Stromal cell of bone marrow (primary cell): ENCODE data around the gene PDCD6IP.
"Not testable (repeated sequence)": the region's sequence is repeated elsewhere in the genome, so short reads cannot be mapped to it uniquely, and the experiment has no call there.

Experiments
- DNase-seq: peaks from one replicate; pipeline ENCODE4 v3.0.0-alpha.2; 2012; ENCODE audit warnings: low read depth

Gene PDCD6IP

DNA sequence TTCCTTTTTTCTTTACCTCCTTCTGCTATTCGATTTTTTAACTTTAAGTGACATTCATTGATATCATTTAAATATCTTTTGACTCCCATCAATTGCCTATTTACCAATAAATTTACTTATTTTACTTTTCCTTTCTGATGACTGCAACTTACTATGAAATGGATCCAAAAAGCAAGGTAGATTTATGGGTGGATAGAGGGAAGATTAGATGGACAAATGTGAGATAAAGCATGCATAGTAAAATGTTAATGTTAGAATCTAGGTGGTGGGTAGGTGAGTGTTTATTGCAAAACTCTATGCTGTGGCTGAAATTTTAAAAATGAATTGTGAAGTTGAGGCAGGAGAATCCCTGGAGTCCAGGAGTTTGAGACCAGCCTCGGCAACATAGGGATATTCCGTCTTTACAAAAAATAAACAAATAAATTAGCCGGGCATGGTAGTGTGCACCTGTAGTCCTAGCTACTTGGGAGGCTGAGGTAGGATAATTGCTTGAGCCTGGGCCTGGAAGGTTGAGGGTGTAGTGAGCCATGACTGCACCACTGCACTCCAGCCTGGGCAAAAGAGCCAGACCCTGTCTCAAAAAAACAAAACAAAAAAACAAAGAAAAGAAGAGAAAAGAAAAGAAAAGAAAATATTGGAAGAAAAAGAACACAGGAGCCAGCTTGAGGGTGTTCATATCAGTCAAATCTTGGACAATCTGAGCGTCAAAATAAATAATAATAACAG, 6.1 kb upstream of the PDCD6IP start:
- DNase-seq, result no peak

DNA sequence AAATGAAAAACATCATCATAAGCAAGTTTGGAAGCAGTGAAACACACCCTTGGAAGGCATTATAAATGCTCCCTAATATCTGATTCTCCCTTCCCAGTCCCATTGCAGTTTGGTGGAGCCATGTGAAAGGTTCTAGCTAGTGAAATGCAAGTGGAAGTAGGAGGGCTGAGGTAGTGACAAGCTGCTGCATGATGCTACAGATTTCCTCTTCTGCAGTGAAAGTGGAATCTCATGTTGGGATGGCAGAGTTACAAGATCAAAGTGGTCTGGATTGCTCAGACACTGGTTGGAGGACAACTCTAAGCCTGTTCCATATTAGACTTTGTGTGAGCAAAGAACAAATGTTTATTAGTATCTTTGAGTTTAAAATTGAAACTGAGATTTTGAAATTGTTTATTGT, 3.3 kb upstream of the PDCD6IP start:
- DNase-seq, result no peak

DNA sequence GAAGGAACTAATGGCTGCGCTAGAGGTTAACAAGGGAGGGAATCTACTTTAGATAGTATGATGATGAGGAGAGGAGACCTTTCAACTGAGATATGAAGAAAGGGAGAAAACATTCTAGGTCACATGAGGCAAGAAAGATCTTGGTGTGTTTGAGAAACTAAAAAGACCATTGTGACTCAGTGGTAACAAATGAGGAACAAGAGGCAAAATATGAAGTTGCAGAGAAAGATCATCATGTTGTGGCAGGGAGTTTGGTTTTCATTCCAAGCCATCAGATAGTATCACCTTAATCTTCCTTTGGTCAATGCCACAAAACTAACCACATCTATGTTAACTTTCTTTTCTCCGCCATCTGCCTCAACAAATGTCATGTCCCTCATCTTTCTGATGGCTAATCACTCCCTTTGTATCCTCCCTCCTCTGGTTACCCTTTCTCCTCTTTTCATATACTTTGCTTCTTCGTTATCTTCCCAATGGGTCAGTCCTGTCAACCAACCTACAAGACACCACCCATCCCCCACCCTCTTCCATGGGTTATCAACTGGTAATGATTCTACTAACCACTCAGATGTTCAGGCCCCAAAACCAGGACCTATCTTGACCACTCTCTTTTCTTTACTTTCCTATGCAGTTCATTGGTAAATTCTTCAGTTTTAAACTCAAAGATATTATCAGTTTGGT, 2.4 kb upstream of the PDCD6IP start:
- no peak for DNase-seq

DNA sequence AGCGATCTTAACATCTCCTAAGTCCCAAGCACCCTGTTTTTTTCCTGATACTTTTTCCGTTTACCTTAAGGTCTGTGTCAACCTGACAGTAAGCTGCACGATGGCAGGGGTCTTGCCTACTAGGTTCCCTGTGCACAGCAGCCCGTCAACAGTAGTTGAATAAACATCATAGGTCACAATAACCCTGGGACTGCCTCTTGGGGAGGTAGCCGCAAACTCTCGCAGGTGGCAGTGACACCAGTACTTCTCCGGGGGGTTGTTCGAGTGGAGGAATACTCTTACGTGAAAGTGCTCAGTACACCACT, 365 bp upstream of the PDCD6IP start:
- DNase-seq, result no peak

DNA sequence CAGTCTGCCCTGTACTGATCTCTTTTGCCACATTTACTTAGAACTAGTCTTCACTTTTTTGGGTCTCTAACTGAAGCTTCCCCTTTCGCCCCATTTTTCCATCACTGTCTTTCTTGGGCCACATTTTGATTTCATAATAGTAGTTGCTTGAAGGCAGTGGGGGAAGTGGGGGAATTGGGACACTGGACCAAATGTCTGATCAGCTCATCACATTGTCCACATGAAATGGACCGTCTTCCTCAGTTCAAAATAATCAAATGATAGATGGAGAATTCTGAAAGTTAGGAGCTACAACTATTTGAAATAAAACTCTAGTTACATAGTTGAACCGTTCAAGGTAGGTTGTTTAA, 747 bp downstream of the PDCD6IP start:
- DNase-seq, result no peak

DNA sequence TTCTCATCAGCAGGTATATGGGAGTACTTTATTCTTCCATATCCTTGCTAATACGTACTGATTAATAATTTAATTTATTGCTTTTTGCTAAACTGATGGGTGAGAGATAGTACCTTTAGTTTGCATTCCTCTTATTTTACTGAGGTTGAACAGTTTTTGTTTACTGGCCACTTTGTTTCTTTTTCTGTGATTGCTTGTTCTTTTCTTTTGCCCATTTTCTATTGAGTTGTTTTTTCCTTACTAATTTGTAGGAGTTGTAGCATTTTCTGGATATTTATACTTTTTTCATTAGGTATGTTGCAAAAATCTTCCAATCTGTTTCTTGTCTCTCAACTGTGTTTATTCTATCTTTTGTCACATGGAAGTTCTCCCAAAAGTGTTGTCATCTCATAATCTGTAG, 4.8 kb downstream of the PDCD6IP start:
- no peak for DNase-seq

DNA sequence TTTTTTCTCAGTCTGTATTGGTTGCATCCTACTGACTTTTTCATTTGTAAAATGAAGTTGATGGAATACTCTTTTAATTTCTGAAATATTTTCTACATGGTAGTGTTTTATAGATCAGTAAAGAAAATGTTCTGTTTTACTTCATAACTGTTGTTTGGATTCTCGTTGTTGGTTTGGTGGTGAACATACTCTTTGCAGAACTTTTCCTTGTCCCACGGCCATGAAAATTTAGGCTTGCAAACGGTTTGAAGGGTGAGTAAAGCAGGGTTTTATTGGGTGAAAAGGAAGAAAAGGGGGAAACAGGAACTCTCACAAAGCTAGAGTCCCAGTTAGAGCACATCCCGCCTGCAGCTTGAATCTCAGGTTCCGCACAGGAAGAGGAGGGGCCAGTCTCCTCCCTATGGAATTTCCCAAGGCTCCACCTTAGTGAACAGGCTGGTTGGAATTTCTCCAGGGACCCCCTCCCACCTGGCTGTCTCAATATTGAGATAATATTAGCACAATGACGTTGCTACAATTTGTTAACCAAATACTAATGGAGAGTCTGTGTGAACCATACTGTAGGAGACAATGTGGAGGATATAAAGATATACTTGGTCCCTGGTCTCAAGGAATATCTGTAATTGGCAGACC, 5.6 kb downstream of the PDCD6IP start:
- no peak for DNase-seq

DNA sequence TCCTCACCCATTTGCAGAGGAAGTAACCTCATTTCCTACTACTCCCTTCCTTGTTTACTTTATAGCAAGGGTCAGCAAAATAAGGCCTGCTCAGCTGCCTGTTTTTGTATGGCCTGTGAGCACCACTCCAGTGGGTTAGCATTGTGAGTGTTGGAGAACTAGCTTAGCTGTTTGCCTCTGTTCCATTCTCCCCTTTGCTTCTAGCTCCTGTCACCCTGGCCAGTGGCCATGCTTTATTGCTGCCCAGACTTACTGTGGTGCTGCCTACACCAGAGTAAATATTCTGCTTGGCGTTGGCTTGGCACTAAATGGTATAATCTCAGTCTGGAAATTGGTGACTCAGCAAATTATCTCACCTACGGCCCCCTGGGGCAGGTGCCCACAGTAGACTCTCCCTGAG, 8.8 kb downstream of the PDCD6IP start:
- DNase-seq, result no peak

DNA sequence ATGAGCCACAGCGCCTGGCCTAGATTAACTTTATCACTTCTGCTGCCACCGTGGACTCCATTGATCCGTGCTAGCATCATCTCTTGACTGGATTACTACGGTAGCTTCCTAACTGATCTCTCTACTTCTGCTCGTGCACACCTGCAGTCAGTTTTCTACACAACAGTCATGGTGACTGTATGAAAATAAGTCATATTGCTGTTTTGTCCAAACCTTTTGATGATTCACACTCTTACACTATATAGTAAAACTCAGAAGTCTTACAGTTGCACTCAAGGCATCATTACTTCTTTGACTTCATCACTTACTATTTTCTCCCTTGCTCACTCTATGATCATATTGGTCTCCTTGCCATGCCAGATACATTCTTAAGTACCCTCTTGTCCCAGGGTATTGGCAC, 10.1 kb downstream of the PDCD6IP start:
- DNase-seq, result no peak

DNA sequence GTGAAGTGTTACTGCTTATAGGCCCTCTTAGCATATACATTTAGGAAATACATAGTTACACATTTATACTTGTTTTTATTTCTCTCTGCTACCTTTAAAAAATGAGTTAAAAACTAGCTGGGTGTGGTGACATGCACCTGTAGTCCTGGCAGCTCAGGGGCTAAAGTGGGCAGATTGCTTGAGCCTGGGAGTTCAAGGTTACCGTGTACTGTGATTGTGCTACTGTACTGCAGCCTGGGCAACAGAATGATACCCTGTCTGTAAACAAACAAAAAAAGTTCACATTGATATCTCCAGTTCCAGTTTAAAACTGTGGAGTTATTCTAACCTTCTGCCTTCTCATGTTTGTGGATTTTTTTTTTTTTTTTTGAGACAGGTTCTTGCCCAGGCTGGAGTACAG, 12.1 kb downstream of the PDCD6IP start:
- DNase-seq, result no peak

DNA sequence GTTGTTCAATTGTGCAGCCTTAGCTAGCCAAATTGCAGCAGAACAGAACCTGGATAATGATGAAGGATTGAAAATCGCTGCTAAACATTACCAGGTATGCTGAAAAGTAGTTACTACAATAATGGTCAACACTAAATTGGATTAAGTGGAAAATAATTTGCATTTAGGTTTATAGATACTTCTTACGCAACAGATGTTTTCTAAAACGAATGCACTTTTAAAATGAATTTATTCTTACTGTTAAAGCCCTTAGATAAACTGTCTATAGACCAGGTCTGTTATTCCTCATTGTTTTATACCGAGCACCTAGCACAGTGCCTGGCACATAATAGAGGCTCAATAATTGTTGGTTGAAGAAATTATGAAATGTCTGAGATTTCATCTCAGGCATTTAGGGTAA, 23.6 kb downstream of the PDCD6IP start:
- no peak for DNase-seq

DNA sequence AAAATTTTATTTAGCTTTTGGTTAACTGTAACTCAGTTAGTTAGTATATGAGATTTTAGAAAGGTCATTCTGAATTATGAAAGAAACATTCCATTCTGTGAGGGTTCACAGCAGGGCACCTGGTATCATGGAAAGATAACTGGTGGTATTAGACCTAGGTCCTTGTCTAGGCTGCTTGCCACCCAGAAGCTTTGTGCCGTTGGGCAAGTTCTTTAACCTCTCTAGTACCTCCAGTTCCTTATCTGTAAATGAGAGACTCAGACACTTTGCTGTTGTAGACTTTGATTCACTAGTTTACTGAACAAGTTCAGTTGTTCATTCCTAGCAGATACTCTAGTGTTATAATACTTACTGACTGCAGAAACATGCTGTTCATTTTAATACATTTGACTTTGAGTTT, 25.4 kb downstream of the PDCD6IP start:
- no peak for DNase-seq

DNA sequence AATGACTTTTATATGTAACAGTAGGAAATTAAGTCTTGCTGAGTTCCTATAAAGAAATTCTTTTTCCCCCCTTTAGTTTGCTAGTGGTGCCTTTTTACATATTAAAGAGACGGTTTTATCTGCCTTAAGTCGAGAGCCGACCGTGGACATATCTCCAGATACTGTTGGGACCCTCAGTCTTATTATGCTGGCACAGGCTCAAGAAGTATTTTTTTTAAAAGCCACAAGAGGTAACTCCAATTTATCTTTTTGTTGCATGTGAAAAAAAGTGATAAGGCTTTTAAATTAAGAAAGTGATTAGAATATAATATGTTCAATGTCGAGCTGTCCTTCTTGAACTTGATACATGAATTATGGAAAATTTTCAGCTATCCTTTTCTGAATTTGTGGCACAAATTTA, 26.7 kb downstream of the PDCD6IP start:
- no peak for DNase-seq

DNA sequence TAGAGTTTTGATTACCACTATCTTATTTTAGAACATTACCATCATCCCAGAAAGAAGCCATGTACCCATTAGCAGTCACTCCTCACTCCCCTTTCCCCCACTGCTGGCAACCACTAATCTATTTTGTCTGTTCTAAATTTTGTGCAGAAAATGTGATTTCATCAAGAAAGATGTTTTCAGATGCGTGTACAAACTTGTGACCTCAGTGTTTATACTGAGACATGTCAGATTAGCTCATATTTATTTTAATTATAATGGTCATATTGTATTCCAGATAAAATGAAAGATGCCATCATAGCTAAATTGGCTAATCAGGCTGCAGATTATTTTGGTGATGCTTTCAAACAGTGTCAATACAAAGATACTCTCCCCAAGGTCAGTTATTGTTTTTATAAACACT, 27.8 kb downstream of the PDCD6IP start:
- no peak for DNase-seq

DNA sequence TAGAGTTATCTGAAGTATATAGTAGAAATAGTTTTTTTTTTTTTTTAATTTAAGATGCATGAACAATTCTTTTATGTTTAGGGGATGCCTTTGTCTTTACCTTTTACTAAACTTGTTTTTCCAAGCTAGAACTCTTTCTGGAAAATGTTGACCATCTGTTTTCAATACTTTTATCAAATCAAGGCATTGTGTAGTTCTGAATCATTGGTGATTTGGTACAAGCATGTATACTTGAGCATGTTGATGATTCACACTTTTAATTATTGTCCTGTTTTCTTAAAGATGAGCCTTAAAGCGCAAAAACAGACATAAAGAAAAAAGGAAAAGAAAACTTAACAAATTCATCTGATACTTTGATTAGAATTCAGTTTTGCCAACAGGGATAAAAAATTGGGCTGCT, 28.3 kb downstream of the PDCD6IP start:
- no peak for DNase-seq

DNA sequence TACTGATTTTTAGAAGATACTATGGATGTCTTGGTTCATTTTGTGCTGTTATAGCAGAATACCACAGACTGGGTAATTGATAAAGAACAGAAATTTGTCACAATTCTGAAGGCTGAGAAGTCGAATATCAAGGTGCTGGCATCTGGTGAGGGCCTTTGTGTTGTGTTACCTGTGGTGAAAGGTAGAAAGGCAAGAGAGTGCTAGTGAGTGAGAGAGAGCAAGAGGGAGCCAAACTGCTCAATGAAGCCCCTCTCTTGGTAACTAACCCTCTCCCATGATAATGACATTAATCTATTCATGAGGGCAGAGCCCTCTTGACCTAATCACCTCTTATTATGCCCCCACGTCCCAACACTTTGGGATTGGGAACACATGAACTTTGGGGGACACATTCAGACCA, 31.3 kb downstream of the PDCD6IP start:
- DNase-seq, result no peak

DNA sequence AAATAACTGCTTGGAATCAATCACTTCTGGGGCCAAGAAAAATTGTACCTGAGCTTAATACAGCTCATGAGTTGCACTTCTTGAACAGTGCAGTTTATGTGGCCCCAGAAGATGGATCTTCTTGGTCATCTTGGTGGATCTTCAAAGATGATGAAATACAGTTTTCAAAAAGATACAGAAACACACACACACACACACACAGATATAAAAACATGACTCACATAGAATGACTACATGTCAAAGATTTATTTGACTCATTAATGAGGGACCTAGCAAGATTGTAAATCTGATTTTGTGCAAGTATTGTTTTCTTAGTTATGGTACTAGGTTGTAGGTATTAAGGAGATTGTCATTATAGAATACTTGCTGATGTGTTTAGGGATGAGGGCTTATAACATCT, 32.6 kb downstream of the PDCD6IP start:
- DNase-seq, result no peak

DNA sequence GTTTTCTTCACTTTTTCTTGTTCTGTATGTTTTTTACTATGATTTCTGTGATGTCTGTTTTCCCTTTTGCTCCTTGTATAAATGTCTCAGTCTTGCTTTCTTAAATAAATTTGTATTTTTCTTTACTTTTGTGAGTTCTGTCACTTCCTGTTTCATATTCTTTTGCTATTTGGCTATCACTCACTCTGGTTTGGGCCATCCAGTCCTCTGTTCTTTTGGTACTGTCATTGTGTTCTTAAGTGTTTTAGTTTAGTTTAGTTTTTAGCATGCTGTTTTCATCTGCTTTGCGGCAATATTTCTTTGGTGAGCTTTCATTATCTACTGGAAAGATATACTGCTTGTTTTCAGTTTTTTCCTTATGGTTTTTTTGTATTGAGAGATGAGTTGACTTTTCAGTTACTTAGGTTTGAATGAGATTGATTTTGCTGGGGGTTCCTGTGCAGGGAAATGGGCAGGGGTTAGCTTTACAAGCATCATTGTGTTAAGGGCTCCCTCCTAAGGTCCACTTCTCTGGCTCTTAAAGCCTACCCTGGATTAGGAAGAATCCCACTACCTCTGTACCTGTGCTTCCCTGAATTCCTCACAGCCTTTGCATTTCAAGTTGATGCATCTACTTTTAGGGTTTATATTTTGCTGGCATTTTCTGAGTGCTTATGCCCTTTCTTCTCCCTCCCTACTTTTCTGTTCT, 35.1 kb downstream of the PDCD6IP start:
- DNase-seq, result no peak

DNA sequence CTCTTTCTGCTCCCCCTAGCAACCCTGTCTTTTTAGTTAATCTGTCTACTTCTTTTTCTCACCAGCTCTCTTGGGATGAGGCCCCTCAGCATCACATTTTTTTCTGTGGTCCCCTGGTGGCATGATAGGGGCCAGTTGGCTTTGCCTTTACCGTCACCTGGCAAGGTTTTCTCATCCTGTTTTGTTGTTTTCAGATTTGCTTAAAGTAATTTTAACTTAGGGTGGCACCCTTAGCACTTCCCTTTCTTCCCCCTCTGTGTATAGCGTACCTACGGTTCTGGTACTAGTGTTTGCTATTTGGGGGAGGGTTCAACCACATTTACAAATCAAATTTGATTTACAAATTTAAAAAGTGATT, 35.6 kb downstream of the PDCD6IP start:
- DNase-seq, result no peak

DNA sequence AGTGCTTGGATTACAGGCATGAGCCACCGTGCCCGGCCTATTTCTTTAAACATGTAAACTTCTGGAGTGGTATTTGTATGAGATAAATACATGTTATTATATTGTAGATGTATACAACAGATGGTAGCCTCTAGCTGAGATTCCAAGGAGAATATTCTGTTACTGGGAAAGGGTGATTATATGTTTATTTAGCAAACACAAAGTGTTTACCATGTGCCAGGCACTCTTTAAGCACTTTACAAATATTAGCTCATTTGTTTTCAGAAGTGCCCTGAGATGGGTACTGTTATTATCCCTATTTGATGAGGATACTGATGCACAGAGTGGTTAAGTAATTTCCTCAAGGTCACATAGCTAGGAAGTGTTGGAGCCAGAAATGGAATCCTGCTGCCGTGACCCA, 38.8 kb downstream of the PDCD6IP start:
- DNase-seq, result not testable (repeated sequence)

DNA sequence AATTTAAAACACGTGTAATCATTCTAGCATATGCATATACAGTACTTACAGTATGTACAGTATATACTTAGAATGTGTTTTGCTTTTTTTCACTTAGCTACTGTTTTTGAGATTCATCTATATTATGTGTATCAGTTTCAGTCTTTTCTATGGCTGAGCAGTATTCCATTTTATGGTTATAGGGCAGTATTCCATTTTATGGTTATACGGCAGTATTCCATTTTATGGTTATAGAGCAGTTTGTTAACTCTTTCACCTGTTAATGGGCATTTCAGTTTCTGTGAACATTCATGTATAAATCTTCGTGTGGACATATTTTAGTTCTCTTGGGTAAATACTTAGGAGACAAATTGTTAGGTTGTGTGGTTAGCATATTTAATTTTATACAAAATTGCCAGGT, 40.9 kb downstream of the PDCD6IP start:
- no peak for DNase-seq

DNA sequence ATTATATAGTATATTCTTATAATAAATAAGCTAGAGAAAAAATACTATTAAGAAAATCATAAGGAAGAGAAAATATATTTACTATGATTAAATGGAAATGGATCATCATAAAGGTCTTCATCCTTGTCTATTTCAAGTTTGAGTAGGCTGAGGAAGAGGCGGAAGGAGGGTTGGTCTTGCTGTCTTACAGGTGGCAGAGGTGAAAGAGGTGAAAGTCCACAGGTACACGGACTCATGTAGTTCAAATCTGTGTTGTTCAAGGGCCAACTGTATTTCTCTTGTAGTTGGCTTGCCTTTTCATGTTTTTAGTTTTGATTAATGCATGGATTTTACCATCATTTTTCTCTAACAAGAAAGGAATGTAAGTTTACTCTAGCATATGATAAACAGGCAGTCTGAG, 41.7 kb downstream of the PDCD6IP start:
- DNase-seq, result no peak

DNA sequence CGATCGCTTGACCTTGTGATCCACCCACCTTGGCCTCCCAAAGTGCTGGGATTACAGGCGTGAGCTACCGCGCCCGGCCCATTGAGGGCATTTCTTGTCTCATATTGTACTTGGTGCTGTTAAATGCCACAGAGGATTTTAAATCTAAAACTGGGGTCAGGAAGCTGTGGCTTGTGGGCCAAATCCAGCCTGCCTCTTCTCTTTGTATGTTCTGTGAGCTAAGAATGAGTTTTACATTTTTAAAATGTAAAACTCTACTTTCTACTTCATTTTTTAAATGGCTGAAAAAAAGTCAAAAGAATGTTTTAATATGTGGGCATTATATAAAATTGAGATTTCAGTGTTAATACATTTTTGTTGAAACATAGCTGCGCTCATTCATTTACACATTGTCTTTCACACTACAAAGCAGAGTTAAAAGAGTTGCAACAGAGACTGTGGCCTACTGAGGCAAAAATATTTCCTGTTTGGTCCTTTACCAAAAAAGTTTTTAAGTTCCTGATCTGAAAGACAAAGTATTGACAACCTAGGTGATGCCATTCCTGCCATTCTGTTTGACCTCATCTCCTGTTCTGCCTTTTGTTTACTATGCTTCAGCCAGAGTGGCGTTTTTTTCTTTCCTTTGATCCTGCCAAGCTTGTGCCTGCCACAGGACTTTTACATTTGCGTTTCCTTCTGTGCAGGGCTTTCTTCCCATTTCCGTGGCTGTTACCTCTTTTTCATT, 50.4 kb downstream of the PDCD6IP start:
- DNase-seq, result no peak
